ENCODE results near the gene LSM12.

- TF ChIP-seq CTCF (conservative IDR thresholded peaks at IDR 0.05; ENCODE audit: low read depth, low read length) (no peak), EZH2 (IDR thresholded peaks at IDR 0.05; ENCODE audit: borderline replicate concordance, low read depth, low read length, poor library complexity, severe bottlenecking) (no peak)
Measured at GRCh38 chr17:44006272-44006597, 60.2 kb downstream of the LSM12 start.
